Caco-2 (cell line): ENCODE results near the gene BANP. TPM values are rescaled to one million over a fixed set of nuclear protein-coding genes. Genes with fewer than 3 reads are reported as not detected.
A peak's percentile ranks its signal among the peaks of the same experiment; 100 is the strongest.
"Not testable (repeated sequence)": the region's sequence is repeated elsewhere in the genome, so short reads cannot be mapped to it uniquely, and the experiment has no call there.

Experiments used
- Bru-seq: library from RNA; stranded (reverse); fragments of 400-500 nt; gene quantifications from one replicate; lab custom pipeline; 2021; lab: Mats Ljungman, UMichigan
- BruChase-seq, 2 experiments: library from RNA; stranded (reverse); fragments of 400-500 nt; gene quantifications; one replicate each; lab custom pipeline; 2021; lab: Mats Ljungman, UMichigan
- BruUV-seq: library from RNA; stranded (reverse); fragments of 400-500 nt; replicated peaks from 2 replicates; lab custom pipeline; 2021; lab: Mats Ljungman, UMichigan
- CTCF ChIA-PET: fragments of 300-600 bp; sonication (Branson Sonifier 250); formaldehyde crosslinking; loops from one replicate; lab custom pipeline; 2022; ENCODE audit warnings: antibody characterized with exemption; lab: Charles Lee
- POLR2A ChIA-PET: fragments of 300-600 bp; sonication (Branson Sonifier 250); formaldehyde crosslinking; loops from one replicate; lab custom pipeline; 2022; ENCODE audit warnings: antibody characterized with exemption; lab: Charles Lee
- DNase-seq, 2 experiments: peaks; one replicate each; pipeline versions ENCODE4 v3.0.0 to v3.0.0-alpha.2; 2020 to 2022
- H3K27me3 ChIP-seq: replicated peaks from 2 replicates; pipeline ENCODE4 v1.6.0; 2011; ENCODE audit warnings: low read length; ENCODE audit not compliant: control insufficient read depth, insufficient read depth
- H3K36me3 ChIP-seq: 2 replicates; pipeline ENCODE4 v1.5.1; 2011; ENCODE audit warnings: low read length; ENCODE audit not compliant: control insufficient read depth, insufficient read depth
- H3K4me1 ChIP-seq: fragments of 250-450 bp; sonication (Bioruptor Pico); 2 replicates; pipeline ENCODE4 v1.5.1; 2020; ENCODE audit warnings: mild to moderate bottlenecking
- H3K4me3 ChIP-seq: 2 replicates; pipeline ENCODE4 v1.5.1; 2011; ENCODE audit warnings: low read depth, mild to moderate bottlenecking, control low read depth, low read length
- H3K9me3 ChIP-seq: fragments of 250-450 bp; sonication (Bioruptor Pico); 2 replicates; pipeline ENCODE4 v1.5.1; 2020; ENCODE audit warnings: mild to moderate bottlenecking, moderate library complexity
- H3K27ac Mint-ChIP-seq: one replicate; pipeline ENCODE4 v1.8.0; 2022; ENCODE audit warnings: mixed read lengths; ENCODE audit not compliant: unreplicated experiment
- H3K27me3 Mint-ChIP-seq: one replicate; pipeline ENCODE4 v1.8.0; 2022; ENCODE audit warnings: mixed read lengths; ENCODE audit not compliant: insufficient read depth, unreplicated experiment
- H3K36me3 Mint-ChIP-seq: one replicate; pipeline ENCODE4 v1.8.0; 2022; ENCODE audit warnings: mild to moderate bottlenecking, mixed read lengths; ENCODE audit not compliant: insufficient read depth, unreplicated experiment
- H3K4me1 Mint-ChIP-seq: one replicate; pipeline ENCODE4 v1.8.0; 2022; ENCODE audit warnings: low read depth, mixed read lengths; ENCODE audit not compliant: unreplicated experiment
- H3K4me3 Mint-ChIP-seq: one replicate; pipeline ENCODE4 v1.8.0; 2022; ENCODE audit warnings: mild to moderate bottlenecking, moderate library complexity, mixed read lengths; ENCODE audit not compliant: unreplicated experiment
- H3K9me3 Mint-ChIP-seq: one replicate; pipeline ENCODE4 v1.8.0; 2022; ENCODE audit warnings: mixed read lengths; ENCODE audit not compliant: unreplicated experiment
- intact Hi-C: fragments of 100-400 bp; cut with micrococcal nuclease; formaldehyde crosslinking; loops from one replicate; pipeline ENCODE4 v1.10.0; 2022; ENCODE audit not compliant: unreplicated experiment
- long read RNA-seq: library from polyadenylated mRNA; stranded (forward); transcript quantifications from one replicate; pipeline ENCODE4 v2.0.0, GENCODE V29; 2022
- total RNA-seq: library from RNA; stranded (reverse); gene quantifications from 2 replicates; pipeline ENCODE4 v1.2.3, GENCODE V29; 2022
- TF ChIP-seq, protein P1 (sequence below), 2 experiments: fragments of 200-600 bp in 1 of 2; IDR thresholded peaks; 1 replicate in 1 of 2; 2 replicates in 1 of 2; pipeline versions ENCODE4 v1.5.1 to v1.8.0; 2011 to 2022; ENCODE audit warnings: antibody characterized with exemption in 1 of 2, control low read depth in 1 of 2, inconsistent platforms in 1 of 2, low read depth in 1 of 2, low read length in 1 of 2, mild to moderate bottlenecking in 1 of 2, moderate library complexity in 1 of 2; ENCODE audit not compliant: insufficient read depth in 1 of 2, severe bottlenecking in 1 of 2, unreplicated experiment in 1 of 2

Gene BANP, protein sequence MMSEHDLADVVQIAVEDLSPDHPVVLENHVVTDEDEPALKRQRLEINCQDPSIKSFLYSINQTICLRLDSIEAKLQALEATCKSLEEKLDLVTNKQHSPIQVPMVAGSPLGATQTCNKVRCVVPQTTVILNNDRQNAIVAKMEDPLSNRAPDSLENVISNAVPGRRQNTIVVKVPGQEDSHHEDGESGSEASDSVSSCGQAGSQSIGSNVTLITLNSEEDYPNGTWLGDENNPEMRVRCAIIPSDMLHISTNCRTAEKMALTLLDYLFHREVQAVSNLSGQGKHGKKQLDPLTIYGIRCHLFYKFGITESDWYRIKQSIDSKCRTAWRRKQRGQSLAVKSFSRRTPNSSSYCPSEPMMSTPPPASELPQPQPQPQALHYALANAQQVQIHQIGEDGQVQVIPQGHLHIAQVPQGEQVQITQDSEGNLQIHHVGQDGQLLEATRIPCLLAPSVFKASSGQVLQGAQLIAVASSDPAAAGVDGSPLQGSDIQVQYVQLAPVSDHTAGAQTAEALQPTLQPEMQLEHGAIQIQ
- total RNA-seq, result 44.4 and 50.6 TPM in 2 replicates
- Bru-seq, nascent RNA, result percentile 66 among the genes with signal in this experiment
- BruChase-seq, experiment 1, labeled RNA remaining after a 2-hour chase, result percentile 63 among the genes with signal in this experiment
- BruChase-seq, experiment 2, labeled RNA remaining after a 6-hour chase, result percentile 68 among the genes with signal in this experiment
- long read RNA-seq, transcript BANP-202 (12 exons, 2,164 nt), result major isoform, 6 of 43 reads
- long read RNA-seq, partial matches to known transcripts, result 4 of 43 reads
- long read RNA-seq, other reads (novel, unspliced or antisense), result 26 of 43 reads

DNA sequence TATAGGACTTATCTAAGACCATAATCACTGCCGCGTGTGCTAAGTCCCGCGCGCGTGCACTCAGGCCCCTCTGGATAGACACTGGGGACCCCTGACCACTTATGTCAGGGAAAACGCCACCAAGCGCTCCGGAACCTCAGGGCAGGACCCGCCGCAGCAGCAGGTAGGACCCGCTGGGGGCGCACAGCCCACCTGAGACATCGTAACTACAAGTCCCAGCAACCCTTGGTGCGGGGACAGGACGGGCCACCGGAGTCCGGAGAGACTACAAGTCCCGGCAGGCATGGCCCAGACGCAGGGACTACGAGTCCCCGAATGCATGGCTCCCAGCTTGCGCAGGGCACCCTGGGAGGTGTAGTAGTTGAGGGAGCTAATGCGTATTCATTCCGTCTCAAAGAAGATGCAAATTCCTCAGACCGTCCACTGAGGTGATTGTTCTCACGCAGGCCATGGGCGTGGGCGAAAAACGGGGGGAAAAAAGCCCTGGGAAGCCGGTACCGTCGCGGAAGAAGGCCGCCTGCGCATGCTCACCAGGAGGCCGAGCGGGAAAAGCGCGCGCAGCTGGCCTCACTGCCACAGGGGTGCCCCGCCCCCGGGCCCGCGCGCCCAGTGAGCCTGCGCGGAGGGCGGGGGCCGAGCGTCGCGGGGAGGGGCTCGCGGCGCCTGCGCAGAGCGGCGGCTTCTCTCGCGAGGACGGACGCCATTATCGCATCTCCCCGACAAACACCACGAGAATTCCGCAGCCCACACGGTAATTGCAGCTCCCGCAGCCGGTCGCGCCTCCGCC is at the start of gene BANP:
Gene BANP (plus strand): TSS at position 670 of the 787 bp plus-strand sequence. CDS start 23,682 bp downstream, outside the sequence.
- ChIA-PET CTCF (interaction anchor here (0.6 to 1.2 kb wide), 5 partner anchors 20 to 619 kb away, joined by 3 to 7 read pairs (median 3); partner anchors contain the start of genes FBXO31 and ZC3H18), POLR2A (interaction anchor here (0.6 to 1.1 kb wide), 14 partner anchors 10 to 619 kb away, joined by 3 to 19 read pairs (median 3); partner anchors contain the start of genes CA5A, FBXO31, KLHDC4 and SLC7A5)
- Mint-ChIP-seq H3K27ac (peak within 1 kb of the TSS; percentile 100), H3K27me3 (no peaks in the 10 kb centered on the region), H3K4me3 (peak within 1 kb of the TSS; percentile 93), H3K9me3 (no peaks in the 10 kb centered on the region), H3K4me1 (peaks cover 45% of the 10 kb centered on the region), H3K36me3 (peaks cover 35% of the 10 kb centered on the region)
- peaks cover 40% of the 10 kb centered on the region for H3K4me1 ChIP-seq
- no peaks in the 10 kb centered on the region for H3K27me3 ChIP-seq
- H3K9me3 ChIP-seq, result no peaks in the 10 kb centered on the region
- DNase-seq, result peak; percentile 99 to 100
- H3K4me3 ChIP-seq, result peak within 1 kb of the TSS; percentile 85
- H3K36me3 ChIP-seq, result no peaks in the 10 kb centered on the region; the same call in 1 of the 2 replicates
- BruUV-seq, result no TSS peak
- TF ChIP-seq, protein P1, sequence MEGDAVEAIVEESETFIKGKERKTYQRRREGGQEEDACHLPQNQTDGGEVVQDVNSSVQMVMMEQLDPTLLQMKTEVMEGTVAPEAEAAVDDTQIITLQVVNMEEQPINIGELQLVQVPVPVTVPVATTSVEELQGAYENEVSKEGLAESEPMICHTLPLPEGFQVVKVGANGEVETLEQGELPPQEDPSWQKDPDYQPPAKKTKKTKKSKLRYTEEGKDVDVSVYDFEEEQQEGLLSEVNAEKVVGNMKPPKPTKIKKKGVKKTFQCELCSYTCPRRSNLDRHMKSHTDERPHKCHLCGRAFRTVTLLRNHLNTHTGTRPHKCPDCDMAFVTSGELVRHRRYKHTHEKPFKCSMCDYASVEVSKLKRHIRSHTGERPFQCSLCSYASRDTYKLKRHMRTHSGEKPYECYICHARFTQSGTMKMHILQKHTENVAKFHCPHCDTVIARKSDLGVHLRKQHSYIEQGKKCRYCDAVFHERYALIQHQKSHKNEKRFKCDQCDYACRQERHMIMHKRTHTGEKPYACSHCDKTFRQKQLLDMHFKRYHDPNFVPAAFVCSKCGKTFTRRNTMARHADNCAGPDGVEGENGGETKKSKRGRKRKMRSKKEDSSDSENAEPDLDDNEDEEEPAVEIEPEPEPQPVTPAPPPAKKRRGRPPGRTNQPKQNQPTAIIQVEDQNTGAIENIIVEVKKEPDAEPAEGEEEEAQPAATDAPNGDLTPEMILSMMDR (IDR thresholded peaks at IDR 0.05; ENCODE audit: insufficient read depth in 1 of 2, low read depth in 1 of 2, low read length in 1 of 2, severe bottlenecking in 1 of 2, unreplicated experiment in 1 of 2), result peak; percentile 77 to 94
- intact Hi-C loops, result loop anchor here (1.0 to 5.0 kb wide), 3 partner anchors 19 to 569 kb away; partner anchors contain the start of gene FBXO31

DNA sequence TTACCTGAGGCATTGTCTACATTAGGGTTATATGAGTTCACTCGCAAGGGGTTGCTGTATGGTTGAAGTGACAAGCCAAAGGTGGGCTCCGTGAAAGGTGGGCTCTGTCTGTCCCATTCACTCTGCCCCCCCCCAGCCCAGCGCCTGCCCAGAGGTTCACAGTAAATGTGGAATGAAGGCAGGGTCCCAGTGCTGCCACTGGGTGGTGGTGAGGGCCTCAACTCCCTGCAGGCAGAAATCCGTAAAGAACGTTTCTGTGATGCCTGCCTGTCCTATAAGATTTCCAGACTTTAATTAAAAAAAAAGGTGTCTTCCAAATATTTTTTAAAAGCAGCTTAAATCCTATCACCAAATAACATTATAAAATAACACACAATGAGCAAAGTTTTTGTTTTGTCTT is 46.3 kb upstream of the BANP start:
- H3K27me3 ChIP-seq, CTCF ChIA-PET, H3K27ac Mint-ChIP-seq, H3K36me3 Mint-ChIP-seq, H3K27me3 Mint-ChIP-seq, intact Hi-C loops, BruUV-seq, DNase-seq, POLR2A ChIA-PET, H3K4me3 Mint-ChIP-seq, H3K9me3 ChIP-seq, H3K36me3 ChIP-seq, H3K9me3 Mint-ChIP-seq, H3K4me3 ChIP-seq: not testable (repeated sequence)
- peaks cover 14% of the 10 kb centered on the region; the same call in 1 of the 2 replicates for H3K4me1 ChIP-seq
- peaks cover 18% of the 10 kb centered on the region for H3K4me1 Mint-ChIP-seq

DNA sequence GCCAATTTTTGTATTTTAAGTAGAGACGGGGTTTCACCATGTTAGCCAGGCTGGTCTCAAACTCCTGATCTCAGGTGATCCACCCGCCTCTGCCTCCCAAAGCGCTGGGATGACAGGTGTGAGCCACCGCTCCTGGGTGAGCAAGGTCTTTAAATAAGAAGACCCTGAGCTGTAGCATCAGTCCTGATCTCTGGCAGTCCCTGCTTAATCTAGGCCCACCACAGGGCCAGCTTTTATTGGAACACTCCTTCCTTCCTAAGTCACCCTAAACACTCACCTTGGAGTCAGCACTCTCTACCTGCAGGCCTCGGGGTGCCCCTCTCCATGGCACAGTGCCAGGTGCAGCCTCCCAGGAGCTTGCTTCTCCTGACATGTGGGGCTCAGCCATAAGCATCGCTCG is 45.7 kb upstream of the BANP start:
- CTCF ChIA-PET, result interaction anchor here (1.1 kb wide), 1 partner anchor 136 kb away, joined by 3 read pairs; no protein-coding TSS in a partner anchor

DNA sequence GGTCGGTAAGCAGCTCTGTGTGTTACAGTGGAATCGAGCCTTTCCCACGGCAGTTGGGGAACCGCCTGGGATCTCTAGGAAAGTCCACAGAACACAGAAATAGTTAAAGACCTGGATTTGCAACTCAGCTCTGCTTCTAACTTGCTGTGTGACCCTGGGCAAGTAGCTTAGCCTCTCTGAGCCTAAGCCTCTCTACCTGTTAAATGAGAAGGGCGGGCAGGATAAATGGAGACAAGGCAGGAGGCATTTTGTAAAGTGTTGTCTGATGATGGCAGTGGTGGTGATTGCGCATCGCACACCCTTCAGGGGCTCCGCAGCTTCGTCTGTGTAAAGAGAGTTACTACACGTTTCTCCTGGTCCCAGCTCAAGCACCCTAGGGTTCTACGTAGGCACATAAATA is 43.1 kb upstream of the BANP start:
- H3K9me3 Mint-ChIP-seq, H3K4me1 ChIP-seq, H3K27me3 ChIP-seq, H3K9me3 ChIP-seq, BruUV-seq, H3K36me3 ChIP-seq, H3K4me3 ChIP-seq, intact Hi-C loops, H3K27me3 Mint-ChIP-seq, H3K27ac Mint-ChIP-seq, POLR2A ChIA-PET, H3K36me3 Mint-ChIP-seq, H3K4me1 Mint-ChIP-seq, H3K4me3 Mint-ChIP-seq, DNase-seq: not testable (repeated sequence)
- CTCF ChIA-PET, result interaction anchor here (0.7 kb wide), 1 partner anchor 100 kb away, joined by 3 read pairs; no protein-coding TSS in a partner anchor

More for the DNA sequence above, 45.7 kb upstream of the BANP start:
- POLR2A ChIA-PET, H3K4me1 ChIP-seq, H3K27me3 Mint-ChIP-seq, H3K9me3 ChIP-seq, H3K36me3 Mint-ChIP-seq, BruUV-seq, H3K4me3 ChIP-seq, H3K27ac Mint-ChIP-seq, H3K36me3 ChIP-seq, H3K4me3 Mint-ChIP-seq, H3K9me3 Mint-ChIP-seq, DNase-seq, H3K27me3 ChIP-seq, intact Hi-C loops: not testable (repeated sequence)
- peaks cover 14% of the 10 kb centered on the region for H3K4me1 Mint-ChIP-seq
